Myocyte (in vitro differentiated cells): ENCODE data around the gene MYH14. TPM values are rescaled to one million over a fixed set of nuclear protein-coding genes. Genes with fewer than 3 reads are reported as not detected.
"Not testable (repeated sequence)": the region's sequence is repeated elsewhere in the genome, so short reads cannot be mapped to it uniquely, and the experiment has no call there.

ENCODE experiments used
- DNase-seq: peaks from one replicate; pipeline ENCODE4 v3.0.0-alpha.2; 2012; ENCODE audit warnings: low read depth
- total RNA-seq: library from RNA; depleted of rRNA; stranded (reverse); fragments of >200 nt; gene quantifications from 2 replicates; pipeline ENCODE4 v1.2.3, GENCODE V29; 2014

Gene MYH14
- total RNA-seq, 1 donor from 2014 or later, result not detected

DNA sequence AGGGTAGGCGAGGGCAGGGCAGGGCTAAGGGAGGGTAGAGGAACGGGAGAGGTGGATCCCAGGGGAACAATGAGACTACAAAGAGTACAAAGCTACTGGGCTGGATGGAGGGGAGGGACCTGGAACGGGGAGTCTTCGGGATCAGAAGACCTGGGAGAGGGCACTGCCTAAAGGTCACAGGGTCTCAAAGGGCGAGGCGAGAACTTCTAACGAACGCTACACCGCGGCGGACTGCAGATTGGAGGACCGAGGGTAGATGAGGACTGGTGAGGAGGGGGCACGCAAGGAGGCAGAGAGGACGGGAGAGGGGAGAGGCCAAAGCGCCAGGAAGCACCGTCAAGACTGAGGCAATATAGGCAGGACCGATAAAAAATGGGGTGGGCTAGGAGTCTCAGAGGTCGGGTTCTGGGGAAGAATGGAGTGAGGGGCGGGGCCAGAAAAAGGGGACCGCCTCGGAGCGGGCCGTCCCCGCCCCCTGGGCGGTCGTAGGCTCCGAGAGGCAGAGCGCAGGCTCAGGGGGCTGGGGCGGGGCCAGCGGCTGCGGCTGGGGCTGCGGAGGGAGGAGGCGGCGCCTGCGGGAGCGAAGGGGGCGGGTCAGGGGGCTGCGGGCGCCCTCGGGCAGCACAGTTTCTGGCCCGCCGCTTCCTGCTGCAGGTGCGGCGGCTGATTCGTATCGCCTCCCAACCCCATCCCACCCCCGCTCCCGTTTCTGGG is 127.1 kb downstream of the MYH14 start:
- peak; percentile 31 for DNase-seq

- DNase-seq, result no peak
These were observed 128.0 kb downstream of the MYH14 start for GRCh38 chr19:50331221-50331993.

- no peak for DNase-seq
These were observed 128.5 kb downstream of the MYH14 start for GRCh38 chr19:50331994-50332243.

DNA sequence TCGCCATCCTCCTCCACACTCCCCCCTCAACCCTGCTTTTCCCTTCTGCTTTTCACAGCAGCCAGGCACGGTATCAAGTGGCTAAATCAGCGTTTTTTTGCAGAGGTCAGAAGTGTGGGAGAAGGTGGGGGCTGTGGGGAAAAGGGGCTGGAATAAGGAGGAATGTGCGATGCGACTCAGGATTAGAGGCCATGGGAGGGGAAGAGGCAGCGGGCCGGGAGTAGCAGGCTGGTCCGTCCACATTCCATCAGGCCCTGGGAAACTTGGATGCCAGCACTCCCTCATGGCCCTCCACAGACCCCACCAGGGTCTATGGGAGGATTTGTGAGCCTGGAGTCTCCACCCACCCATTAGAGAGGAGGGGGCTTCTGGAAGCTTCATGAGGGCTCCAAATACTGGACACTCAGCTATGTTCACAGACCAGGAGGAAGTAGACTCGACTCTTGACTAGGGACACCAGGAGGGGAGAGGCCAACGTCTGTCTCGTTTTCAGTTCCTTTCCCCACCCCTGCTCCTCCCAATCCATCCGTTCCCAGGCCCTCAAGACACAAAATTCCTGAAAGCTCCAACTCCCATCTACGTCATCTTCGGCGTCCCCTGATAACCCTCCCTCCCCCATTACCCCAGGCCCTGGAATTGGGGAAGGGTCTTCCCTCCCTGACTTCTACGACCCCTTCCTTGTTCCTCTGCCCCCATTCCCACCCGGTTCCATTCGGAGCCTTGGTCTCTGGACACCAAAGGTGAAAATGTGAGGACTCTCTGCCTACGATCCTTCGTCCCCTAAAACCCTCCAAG is 129.0 kb downstream of the MYH14 start:
- no peak for DNase-seq

DNA sequence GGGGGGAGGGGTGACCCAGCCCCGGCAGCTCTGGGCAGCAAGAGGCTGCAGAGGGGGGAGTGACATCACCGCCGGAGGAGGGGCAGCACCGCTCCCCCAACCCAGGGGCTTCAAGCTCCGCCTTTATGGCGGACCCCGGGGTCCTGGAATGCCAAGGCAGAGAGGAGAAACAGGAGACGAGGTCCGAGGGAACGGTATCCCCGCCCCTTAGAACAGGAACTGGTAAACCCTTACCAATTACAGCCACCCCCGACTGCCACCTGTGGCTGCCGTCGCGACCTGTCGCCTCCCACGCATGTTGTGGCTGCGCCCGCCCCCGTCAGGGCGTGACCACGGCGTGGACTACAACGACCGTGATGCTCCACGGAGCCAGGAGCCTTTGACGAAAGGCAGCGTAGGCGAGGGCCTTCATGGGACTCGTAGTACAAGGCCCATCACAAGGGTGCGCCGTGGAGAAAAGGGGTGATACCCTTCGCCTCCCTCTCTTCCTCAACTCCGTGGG is 129.9 kb downstream of the MYH14 start:
- DNase-seq, result no peak

- no peak for DNase-seq
These were observed 130.6 kb downstream of the MYH14 start for GRCh38 chr19:50333737-50334617.

DNA sequence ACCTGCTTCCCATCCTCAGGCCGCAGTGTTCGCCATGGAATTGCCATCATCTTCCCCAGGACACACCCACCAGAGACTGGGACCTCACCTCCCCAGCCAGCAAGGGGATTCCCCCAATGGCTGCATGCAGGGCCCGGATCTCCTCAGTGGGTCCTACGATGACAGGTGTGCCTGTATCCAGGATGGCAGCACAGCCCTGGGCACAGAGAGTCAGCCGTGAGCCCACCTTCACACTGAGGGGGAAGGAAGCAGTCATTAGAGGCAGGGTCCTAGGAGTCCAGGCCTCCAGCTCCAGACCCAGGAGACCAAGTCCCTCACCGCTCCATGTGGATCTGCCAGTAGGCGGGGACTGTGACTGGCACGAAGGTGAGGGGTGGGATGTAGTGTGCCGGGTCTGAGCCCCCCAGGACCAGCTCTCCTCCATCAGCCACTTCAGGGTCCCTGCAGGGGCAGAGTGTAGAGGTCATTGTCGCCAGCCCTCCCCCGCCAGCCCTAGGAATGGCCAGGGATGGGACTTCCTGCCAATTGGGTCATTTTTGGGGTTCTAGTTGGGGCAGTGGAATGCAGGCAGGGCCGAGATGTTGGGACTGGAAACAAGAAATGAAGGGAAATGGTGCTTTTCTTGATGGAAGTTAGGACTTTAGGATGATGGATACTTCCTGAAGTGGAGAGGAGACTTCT is 131.5 kb downstream of the MYH14 start:
- DNase-seq, result no peak

GRCh38 chr19:50337031-50337430 is 133.6 kb downstream of the MYH14 start:
- not testable (repeated sequence) for DNase-seq

GRCh38 chr19:50340331-50340730 is 136.9 kb downstream of the MYH14 start:
- DNase-seq, result no peak

DNA sequence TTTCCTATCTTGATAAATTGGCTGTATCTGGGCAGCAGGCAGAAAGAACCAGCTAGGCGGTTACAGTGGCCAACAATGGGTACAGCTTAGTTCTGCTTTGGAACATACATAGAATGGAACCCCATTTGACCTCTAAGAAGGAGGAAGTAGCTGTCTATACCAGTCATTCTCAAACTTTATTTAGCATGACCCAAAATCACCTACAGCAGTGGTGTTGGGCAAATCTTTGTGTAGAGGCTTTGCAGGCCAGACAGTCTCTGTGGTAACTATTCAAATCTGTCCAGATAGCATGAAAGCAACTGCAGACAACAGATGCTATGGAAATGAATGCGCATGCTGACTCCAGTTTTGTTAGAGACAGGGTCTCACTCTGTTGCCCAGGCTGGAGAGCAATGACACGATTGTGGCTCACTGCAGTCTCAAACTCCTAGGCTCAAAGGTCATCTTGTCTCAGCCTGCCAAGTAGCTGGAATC is 137.7 kb downstream of the MYH14 start:
- DNase-seq, result no peak

DNA sequence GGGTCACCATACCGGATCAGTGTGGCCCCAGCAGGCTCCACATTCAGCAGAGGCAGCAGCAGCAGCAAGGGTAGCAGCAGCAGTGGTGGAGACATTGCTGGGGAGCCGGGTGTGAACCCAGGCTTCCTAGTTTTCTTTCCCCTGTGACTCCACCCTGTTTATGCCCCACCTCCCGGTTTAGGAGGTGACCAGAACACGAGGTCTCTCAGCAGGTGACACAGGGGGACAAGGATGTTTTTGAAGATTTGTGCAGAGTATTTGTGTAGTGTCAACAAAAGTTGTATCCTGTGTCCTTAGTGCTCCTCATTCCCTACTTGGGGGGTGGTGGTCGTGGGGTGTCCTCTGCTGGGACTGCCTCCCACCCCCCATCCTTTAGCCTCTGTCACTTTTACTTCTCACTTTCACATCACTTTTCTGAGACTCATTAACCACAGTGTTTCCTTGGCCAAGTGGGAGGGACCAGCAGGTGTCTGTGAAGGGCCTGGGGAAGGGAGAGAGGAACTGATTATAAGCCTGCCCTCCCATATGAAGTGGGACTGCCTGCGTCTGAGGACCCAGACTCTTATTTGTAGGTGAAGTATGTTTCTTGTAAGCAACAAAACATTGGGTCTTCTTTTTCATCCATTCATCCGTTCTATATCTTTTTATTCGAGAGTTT is 141.4 kb downstream of the MYH14 start:
- DNase-seq, result no peak

GRCh38 chr19:50347089-50347581 is 143.7 kb downstream of the MYH14 start:
- DNase-seq, result not testable (repeated sequence)

- DNase-seq, result peak; percentile 19
These were observed 146.0 kb downstream of the MYH14 start for GRCh38 chr19:50349277-50350057.

DNA sequence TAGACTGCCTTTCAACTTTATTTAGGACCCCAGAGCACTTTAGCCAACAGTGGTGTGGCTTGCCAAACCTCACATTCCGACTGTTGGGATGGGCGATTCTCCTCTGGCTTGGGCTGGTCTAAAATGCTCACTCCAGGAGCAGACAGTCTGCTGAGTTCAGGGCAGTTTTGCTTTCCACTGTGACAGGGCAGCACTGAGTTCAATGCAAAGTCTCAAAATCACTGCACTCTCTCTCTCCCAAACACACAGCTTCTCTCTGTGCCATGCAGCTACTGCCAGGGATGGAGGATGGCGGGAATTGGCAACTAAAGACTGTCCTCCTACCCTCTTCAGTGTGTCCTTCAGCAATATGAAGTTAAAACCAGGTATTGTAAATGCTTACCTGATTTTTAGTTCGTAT is 148.8 kb downstream of the MYH14 start:
- DNase-seq, result peak; percentile 23

DNA sequence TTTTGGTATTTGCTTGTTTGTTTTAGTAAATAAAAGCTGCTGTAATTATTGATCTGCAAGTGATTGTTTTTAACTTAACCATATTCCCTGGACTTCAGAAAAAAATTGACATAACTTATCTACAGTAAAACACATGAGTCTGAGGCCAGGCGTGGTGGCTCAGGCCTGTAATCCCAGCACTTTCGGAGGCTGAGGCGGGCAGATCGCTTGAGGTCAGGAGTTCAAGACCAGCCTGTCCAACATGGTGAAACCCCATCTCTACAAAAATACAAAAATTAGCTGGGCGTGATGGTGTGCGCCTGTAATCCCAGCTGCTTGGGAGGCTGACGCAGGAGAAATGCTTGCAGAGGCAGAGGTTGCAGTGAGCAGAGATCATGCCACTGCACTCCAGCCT is 150.1 kb downstream of the MYH14 start:
- DNase-seq, result not testable (repeated sequence)

- no peak for DNase-seq
These were observed 153.3 kb downstream of the MYH14 start for GRCh38 chr19:50356691-50357177.

GRCh38 chr19:50357178-50358100 is 154.0 kb downstream of the MYH14 start:
- peak; percentile 66 for DNase-seq
